Stimulated activated naive CD8-positive, alpha-beta T cell treated with anti-CD3 and anti-CD28 coated beads, Interleukin-15, amount 100 ng/mL, for 72 hours (primary cell): ENCODE results near the gene HCFC1R1.

Experiments used
- ATAC-seq: fragments of 150-1000 bp; cut with Tn5 transposase; 2 replicates; pipeline ENCODE4 v1.10.0; 2021; ENCODE audit warnings: mild to moderate bottlenecking, moderate library complexity
- DNase-seq, 2 donors: peaks; one replicate each; pipeline ENCODE4 v3.0.0; 2021 to 2022
- H3K27ac Mint-ChIP-seq, 2 donors: one replicate each; pipeline ENCODE4 v1.8.0; 2022; ENCODE audit warnings: mild to moderate bottlenecking in 2 of 2, mixed read lengths in 2 of 2, moderate library complexity in 2 of 2
- H3K27me3 Mint-ChIP-seq: one replicate; pipeline ENCODE4 v1.8.0; 2022; ENCODE audit warnings: mixed read lengths
- H3K4me1 Mint-ChIP-seq: one replicate; pipeline ENCODE4 v1.8.0; 2022; ENCODE audit warnings: mild to moderate bottlenecking, mixed read lengths
- H3K4me3 Mint-ChIP-seq, 2 donors: one replicate each; pipeline ENCODE4 v1.8.0; 2022; ENCODE audit warnings: mild to moderate bottlenecking in 2 of 2, mixed read lengths in 2 of 2, moderate library complexity in 1 of 2
- H3K9me3 Mint-ChIP-seq, 2 donors: one replicate each; pipeline ENCODE4 v1.8.0; 2022; ENCODE audit warnings: mixed read lengths in 2 of 2

Gene HCFC1R1

GRCh38 chr16:2974319-2975056 lies 49.3 kb downstream of the HCFC1R1 start:
- ATAC-seq (no peak), DNase-seq (no peak)
- no peak overlapping the region for H3K27ac Mint-ChIP-seq
- no peaks in the 10 kb centered on the region for H3K27me3 Mint-ChIP-seq
- H3K4me3 Mint-ChIP-seq, result no peak overlapping the region
- H3K4me1 Mint-ChIP-seq, result peaks cover 51% of the 10 kb centered on the region
- H3K9me3 Mint-ChIP-seq, result no peaks in the 10 kb centered on the region

GRCh38 chr16:2973605-2974318 lies 50.0 kb downstream of the HCFC1R1 start:
- ATAC-seq (no peak), DNase-seq (no peak)
- H3K9me3 Mint-ChIP-seq, result no peaks in the 10 kb centered on the region
- peaks cover 49% of the 10 kb centered on the region for H3K4me1 Mint-ChIP-seq
- peaks cover under 1% of the 10 kb centered on the region for H3K27me3 Mint-ChIP-seq
- H3K27ac Mint-ChIP-seq, result no peak overlapping the region
- no peak overlapping the region for H3K4me3 Mint-ChIP-seq

- Mint-ChIP-seq H3K27me3 (peaks cover 7% of the 10 kb centered on the region), H3K4me3 (no peak overlapping the region), H3K4me1 (peaks cover 54% of the 10 kb centered on the region), H3K27ac (no peak overlapping the region), H3K9me3 (no peaks in the 10 kb centered on the region)
- DNase-seq (no peak), ATAC-seq (no peak)
These were observed 50.6 kb downstream of the HCFC1R1 start for GRCh38 chr16:2973093-2973492.
